GM13977 (cell line): ENCODE measurements around the gene PIK3IP1.

Experiments
- DNase-seq: peaks from one replicate; pipeline ENCODE4 v3.0.0; 2012; ENCODE audit warnings: low spot score
- CTCF ChIP-seq: IDR thresholded peaks from 2 replicates; pipeline ENCODE4 v1.5.1; 2012; ENCODE audit warnings: mild to moderate bottlenecking, control low read depth; ENCODE audit not compliant: insufficient read depth; ENCODE audit errors: extremely low read depth, missing control alignments
- in situ Hi-C: fragments of 300-500 bp; cut with MboI; formaldehyde crosslinking; loops from one replicate; pipeline ENCODE4 v1.12.0; 2022; ENCODE audit warnings: low sequenced_read_pairs, low pct_unique_long_range_greater_than_20kb, mixed read lengths, inconsistent platforms; ENCODE audit not compliant: unreplicated experiment

The PIK3IP1 gene

GRCh38 chr22:31292236-31292989 is at the start of gene PIK3IP1:
Gene PIK3IP1, minus strand, starts transcription at chr22:31292488. Its CDS starts 144 bp downstream, at chr22:31292344.
- peak; percentile 48 for TF ChIP-seq CTCF

GRCh38 chr22:31341386-31342088 is 49.2 kb upstream of the PIK3IP1 start:
- no peak for TF ChIP-seq CTCF
- in situ Hi-C loops, result no loop called here
- no peak for DNase-seq

More at GRCh38 chr22:31292236-31292989, at the start of gene PIK3IP1:
- peak; percentile 80 for DNase-seq
- in situ Hi-C loops, result no loop called here

GRCh38 chr22:31340765-31341247 is 48.5 kb upstream of the PIK3IP1 start:
- no peak for TF ChIP-seq CTCF
- no peak for DNase-seq
- in situ Hi-C loops, result no loop called here

- in situ Hi-C loops, result no loop called here
- DNase-seq, result no peak
- TF ChIP-seq CTCF, result no peak
These were observed 48.1 kb upstream of the PIK3IP1 start for GRCh38 chr22:31340360-31340759.

GRCh38 chr22:31339148-31339832 is 47.0 kb upstream of the PIK3IP1 start:
- in situ Hi-C loops, result no loop called here
- DNase-seq, result no peak
- no peak for TF ChIP-seq CTCF

- no peak for TF ChIP-seq CTCF
- in situ Hi-C loops, result no loop called here
- no peak for DNase-seq
These were observed 44.9 kb upstream of the PIK3IP1 start for GRCh38 chr22:31337178-31337577.
